ENCODE results near the gene IRF9. TPM values are rescaled to one million over a fixed set of nuclear protein-coding genes. Genes with fewer than 3 reads are reported as not detected.

The IRF9 gene
- total and polyA plus RNA-seq, 2 of the 13 experiments (the other 11 are each of a cell fraction or from before 2014, with no cell fraction given): 14.9 to 49.7 TPM

DNA sequence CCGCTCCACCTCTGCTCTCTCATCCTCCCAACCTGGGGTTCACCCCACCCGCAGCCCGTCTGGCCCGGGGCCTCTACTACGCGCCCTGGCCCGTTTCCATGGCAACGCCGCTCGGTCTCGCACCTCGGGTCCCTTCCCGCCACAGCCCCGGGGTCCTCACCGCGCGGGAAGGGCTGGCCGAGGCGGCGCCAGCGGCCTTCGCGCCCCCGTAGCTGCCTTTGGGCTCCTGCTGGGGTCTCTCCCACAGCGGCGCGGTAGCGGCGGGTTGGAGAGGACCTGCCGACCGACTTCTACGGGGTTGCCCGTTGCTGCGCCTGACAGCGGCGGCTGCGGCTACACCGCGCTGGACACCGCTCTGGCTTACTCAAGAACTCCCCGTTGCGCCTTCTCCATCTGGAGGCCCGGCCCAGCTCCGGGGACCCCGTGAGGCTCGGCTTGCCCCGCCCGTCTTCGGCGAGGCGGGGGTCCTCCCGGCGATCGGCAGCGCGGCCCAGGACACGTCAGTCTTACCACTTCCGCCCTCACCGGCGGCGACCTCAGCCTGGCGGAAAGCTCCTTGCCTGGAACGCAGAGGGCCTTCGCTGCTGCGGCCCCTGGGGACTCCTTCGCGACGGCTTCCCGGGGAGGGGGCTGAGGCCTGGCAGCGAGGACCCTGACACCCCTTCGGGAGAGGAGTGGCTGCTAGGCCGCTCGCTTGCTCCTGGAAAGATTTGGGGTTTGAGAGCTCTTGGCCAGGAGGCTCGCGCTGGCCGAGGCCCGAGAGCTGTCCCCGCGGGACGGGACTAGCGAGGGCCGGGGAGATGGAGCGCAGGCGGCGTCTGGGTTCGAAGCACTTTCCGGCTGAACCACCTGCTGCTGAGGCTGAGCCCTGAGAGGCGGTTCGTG lies 34.4 kb downstream of the IRF9 start, which contains the start of gene TM9SF1 (continued):
- TF ChIP-seq, protein P1, sequence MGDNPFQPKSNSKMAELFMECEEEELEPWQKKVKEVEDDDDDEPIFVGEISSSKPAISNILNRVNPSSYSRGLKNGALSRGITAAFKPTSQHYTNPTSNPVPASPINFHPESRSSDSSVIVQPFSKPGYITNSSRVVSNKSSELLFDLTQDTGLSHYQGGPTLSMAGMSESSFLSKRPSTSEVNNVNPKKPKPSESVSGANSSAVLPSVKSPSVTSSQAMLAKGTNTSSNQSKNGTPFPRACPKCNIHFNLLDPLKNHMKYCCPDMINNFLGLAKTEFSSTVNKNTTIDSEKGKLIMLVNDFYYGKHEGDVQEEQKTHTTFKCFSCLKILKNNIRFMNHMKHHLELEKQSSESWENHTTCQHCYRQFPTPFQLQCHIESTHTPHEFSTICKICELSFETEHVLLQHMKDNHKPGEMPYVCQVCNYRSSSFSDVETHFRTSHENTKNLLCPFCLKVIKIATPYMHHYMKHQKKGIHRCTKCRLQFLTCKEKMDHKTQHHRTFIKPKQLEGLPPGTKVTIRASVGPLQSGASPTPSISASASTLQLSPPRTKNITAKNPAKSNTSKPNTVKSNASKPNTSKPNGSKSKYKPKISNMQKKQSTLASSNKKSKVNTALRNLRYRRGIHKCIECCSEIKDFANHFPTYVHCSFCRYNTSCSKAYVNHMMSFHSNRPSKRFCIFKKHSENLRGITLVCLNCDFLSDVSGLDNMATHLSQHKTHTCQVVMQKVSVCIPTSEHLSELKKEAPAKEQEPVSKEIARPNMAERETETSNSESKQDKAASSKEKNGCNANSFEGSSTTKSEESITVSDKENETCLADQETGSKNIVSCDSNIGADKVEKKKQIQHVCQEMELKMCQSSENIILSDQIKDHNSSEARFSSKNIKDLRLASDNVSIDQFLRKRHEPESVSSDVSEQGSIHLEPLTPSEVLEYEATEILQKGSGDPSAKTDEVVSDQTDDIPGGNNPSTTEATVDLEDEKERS (CRISPR knock-in tag; IDR thresholded peaks at IDR 0.05): peak; percentile 99
- TF ChIP-seq, protein P2, sequence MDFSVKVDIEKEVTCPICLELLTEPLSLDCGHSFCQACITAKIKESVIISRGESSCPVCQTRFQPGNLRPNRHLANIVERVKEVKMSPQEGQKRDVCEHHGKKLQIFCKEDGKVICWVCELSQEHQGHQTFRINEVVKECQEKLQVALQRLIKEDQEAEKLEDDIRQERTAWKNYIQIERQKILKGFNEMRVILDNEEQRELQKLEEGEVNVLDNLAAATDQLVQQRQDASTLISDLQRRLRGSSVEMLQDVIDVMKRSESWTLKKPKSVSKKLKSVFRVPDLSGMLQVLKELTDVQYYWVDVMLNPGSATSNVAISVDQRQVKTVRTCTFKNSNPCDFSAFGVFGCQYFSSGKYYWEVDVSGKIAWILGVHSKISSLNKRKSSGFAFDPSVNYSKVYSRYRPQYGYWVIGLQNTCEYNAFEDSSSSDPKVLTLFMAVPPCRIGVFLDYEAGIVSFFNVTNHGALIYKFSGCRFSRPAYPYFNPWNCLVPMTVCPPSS (IDR thresholded peaks at IDR 0.05): no peak
- TF ChIP-seq ZBTB7A (CRISPR knock-in tag; IDR thresholded peaks at IDR 0.05): peak; percentile 95
- no peak for TF ChIP-seq HOXA9 (CRISPR knock-in tag; IDR thresholded peaks at IDR 0.05; ENCODE audit: borderline replicate concordance)
- TF ChIP-seq ZSCAN9 (CRISPR knock-in tag; IDR thresholded peaks at IDR 0.05; ENCODE audit: borderline replicate concordance): peak; percentile 96
- no peak for TF ChIP-seq ZNF670 (CRISPR knock-in tag; IDR thresholded peaks at IDR 0.05; ENCODE audit: borderline replicate concordance)
- peak; percentile 84 for TF ChIP-seq PPARG (CRISPR knock-in tag; conservative IDR thresholded peaks at IDR 0.05)
- TF ChIP-seq MEF2D (CRISPR knock-in tag; IDR thresholded peaks at IDR 0.05): peak; percentile 95
- TF ChIP-seq, protein P3, sequence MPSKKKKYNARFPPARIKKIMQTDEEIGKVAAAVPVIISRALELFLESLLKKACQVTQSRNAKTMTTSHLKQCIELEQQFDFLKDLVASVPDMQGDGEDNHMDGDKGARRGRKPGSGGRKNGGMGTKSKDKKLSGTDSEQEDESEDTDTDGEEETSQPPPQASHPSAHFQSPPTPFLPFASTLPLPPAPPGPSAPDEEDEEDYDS (CRISPR knock-in tag; IDR thresholded peaks at IDR 0.05): peak; percentile 87
- TF ChIP-seq ZNF430 (CRISPR knock-in tag; IDR thresholded peaks at IDR 0.05): peak; percentile 98
- TF ChIP-seq, protein P4, sequence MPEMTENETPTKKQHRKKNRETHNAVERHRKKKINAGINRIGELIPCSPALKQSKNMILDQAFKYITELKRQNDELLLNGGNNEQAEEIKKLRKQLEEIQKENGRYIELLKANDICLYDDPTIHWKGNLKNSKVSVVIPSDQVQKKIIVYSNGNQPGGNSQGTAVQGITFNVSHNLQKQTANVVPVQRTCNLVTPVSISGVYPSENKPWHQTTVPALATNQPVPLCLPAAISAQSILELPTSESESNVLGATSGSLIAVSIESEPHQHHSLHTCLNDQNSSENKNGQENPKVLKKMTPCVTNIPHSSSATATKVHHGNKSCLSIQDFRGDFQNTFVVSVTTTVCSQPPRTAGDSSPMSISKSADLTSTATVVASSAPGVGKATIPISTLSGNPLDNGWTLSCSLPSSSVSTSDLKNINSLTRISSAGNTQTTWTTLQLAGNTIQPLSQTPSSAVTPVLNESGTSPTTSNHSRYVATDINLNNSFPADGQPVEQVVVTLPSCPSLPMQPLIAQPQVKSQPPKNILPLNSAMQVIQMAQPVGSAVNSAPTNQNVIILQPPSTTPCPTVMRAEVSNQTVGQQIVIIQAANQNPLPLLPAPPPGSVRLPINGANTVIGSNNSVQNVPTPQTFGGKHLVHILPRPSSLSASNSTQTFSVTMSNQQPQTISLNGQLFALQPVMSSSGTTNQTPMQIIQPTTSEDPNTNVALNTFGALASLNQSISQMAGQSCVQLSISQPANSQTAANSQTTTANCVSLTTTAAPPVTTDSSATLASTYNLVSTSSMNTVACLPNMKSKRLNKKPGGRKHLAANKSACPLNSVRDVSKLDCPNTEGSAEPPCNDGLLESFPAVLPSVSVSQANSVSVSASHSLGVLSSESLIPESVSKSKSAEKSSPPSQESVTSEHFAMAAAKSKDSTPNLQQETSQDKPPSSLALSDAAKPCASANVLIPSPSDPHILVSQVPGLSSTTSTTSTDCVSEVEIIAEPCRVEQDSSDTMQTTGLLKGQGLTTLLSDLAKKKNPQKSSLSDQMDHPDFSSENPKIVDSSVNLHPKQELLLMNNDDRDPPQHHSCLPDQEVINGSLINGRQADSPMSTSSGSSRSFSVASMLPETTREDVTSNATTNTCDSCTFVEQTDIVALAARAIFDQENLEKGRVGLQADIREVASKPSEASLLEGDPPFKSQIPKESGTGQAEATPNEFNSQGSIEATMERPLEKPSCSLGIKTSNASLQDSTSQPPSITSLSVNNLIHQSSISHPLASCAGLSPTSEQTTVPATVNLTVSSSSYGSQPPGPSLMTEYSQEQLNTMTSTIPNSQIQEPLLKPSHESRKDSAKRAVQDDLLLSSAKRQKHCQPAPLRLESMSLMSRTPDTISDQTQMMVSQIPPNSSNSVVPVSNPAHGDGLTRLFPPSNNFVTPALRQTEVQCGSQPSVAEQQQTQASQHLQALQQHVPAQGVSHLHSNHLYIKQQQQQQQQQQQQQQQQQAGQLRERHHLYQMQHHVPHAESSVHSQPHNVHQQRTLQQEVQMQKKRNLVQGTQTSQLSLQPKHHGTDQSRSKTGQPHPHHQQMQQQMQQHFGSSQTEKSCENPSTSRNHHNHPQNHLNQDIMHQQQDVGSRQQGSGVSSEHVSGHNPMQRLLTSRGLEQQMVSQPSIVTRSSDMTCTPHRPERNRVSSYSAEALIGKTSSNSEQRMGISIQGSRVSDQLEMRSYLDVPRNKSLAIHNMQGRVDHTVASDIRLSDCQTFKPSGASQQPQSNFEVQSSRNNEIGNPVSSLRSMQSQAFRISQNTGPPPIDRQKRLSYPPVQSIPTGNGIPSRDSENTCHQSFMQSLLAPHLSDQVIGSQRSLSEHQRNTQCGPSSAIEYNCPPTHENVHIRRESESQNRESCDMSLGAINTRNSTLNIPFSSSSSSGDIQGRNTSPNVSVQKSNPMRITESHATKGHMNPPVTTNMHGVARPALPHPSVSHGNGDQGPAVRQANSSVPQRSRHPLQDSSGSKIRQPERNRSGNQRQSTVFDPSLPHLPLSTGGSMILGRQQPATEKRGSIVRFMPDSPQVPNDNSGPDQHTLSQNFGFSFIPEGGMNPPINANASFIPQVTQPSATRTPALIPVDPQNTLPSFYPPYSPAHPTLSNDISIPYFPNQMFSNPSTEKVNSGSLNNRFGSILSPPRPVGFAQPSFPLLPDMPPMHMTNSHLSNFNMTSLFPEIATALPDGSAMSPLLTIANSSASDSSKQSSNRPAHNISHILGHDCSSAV (CRISPR knock-in tag; IDR thresholded peaks at IDR 0.05; ENCODE audit: borderline replicate concordance): peak; percentile 99
- TF ChIP-seq ZNF264 (CRISPR knock-in tag; IDR thresholded peaks at IDR 0.05): peak; percentile 91
- TF ChIP-seq NR2F6 (IDR thresholded peaks at IDR 0.05): no peak
- TF ChIP-seq NR2F6 (CRISPR knock-in tag; IDR thresholded peaks at IDR 0.05): peak; percentile 75

Data from HepG2 (cell line).